ENCODE results near the gene MRPL12. TPM values are rescaled to one million over a fixed set of nuclear protein-coding genes. Genes with fewer than 3 reads are reported as not detected.

The MRPL12 gene
- total and polyA plus RNA-seq, 9 of the 15 experiments (the other 6 are each of a cell fraction or from before 2014, with no cell fraction given): 0.94 to 338 (median 100) TPM

GRCh38 chr17:81683584-81684441 lies 19.4 kb upstream of the MRPL12 start, which contains the start of the genes ARL16 and HGS (continued):
- TF ChIP-seq ZNF175 (CRISPR knock-in tag; IDR thresholded peaks at IDR 0.05; ENCODE audit: low read depth): no peak
- TF ChIP-seq THAP12 (CRISPR knock-in tag; IDR thresholded peaks at IDR 0.05): peak; percentile 86
- no peak for TF ChIP-seq PYGO2 (tag; IDR thresholded peaks at IDR 0.05)
- no peak for TF ChIP-seq SNAPC5 (CRISPR knock-in tag; IDR thresholded peaks at IDR 0.05)
- no peak for TF ChIP-seq ZNF12 (CRISPR knock-in tag; IDR thresholded peaks at IDR 0.05)
- no peak for TF ChIP-seq PATZ1 (CRISPR knock-in tag; IDR thresholded peaks at IDR 0.05; ENCODE audit: borderline replicate concordance)
- no peak for TF ChIP-seq ZSCAN29 (IDR thresholded peaks at IDR 0.05)
- no peak for TF ChIP-seq ZNF253 (CRISPR knock-in tag; conservative IDR thresholded peaks at IDR 0.05)
- TF ChIP-seq GTF3C2 (IDR thresholded peaks at IDR 0.05; ENCODE audit: borderline replicate concordance, extremely low read depth, insufficient read length): no peak
- TF ChIP-seq POLR2AphosphoS5 (IDR thresholded peaks at IDR 0.05; ENCODE audit: control insufficient read depth, insufficient read depth, low read depth, low read length): 0 out of 2 replicates have a peak, but pooled peaks have one; percentile 8
- TF ChIP-seq CTCF (IDR thresholded peaks at IDR 0.05 in 2 of 3, conservative IDR thresholded peaks at IDR 0.05 in 1 of 3; ENCODE audit: insufficient read depth in 2 of 3, low read depth in 1 of 3, low read length in 3 of 3): no peak
- TF ChIP-seq TEAD1 (CRISPR knock-in tag; IDR thresholded peaks at IDR 0.05): peak; percentile 71 to 99; a peak in 3 of 4 replicates
- TF ChIP-seq ZNF398 (CRISPR knock-in tag; IDR thresholded peaks at IDR 0.05): no peak
- TF ChIP-seq ZKSCAN1 (IDR thresholded peaks at IDR 0.05; ENCODE audit: low read depth, low read length): no peak
